NCI-H2081 (cell line): ENCODE data around the gene CUL7.
"Not testable (repeated sequence)": the region's sequence is repeated elsewhere in the genome, so short reads cannot be mapped to it uniquely, and the experiment has no call there.

Experiments
- DNase-seq, 2 experiments: peaks; one replicate each; lab custom pipeline; 2025; lab: John Stamatoyannopoulos, UW

CUL7 gene

GRCh38 chr6:43053545-43054205 lies at the start of gene CUL7:
Gene CUL7, minus strand, starts transcription at chr6:43053851. Its CDS starts 1,063 bp downstream, at chr6:43052788.
- DNase-seq = peak; percentile 94 to 96

- DNase-seq = no peak
Measured at GRCh38 chr6:43101497-43101896, 47.8 kb upstream of the CUL7 start.

- no peak for DNase-seq
Measured at GRCh38 chr6:43097502-43097901, 43.9 kb upstream of the CUL7 start.

- DNase-seq = no peak
Measured at GRCh38 chr6:43097098-43097489, 43.4 kb upstream of the CUL7 start.

- no peak for DNase-seq
Measured at GRCh38 chr6:43096451-43097097, 42.9 kb upstream of the CUL7 start.

GRCh38 chr6:43095939-43096338 lies 42.3 kb upstream of the CUL7 start:
- DNase-seq = no peak

GRCh38 chr6:43093436-43094289 lies 40.0 kb upstream of the CUL7 start:
- no peak for DNase-seq

- DNase-seq = no peak
Measured at GRCh38 chr6:43092635-43093034, 39.0 kb upstream of the CUL7 start.

GRCh38 chr6:43091436-43091991 lies 37.9 kb upstream of the CUL7 start:
- no peak for DNase-seq

GRCh38 chr6:43091020-43091419 lies 37.4 kb upstream of the CUL7 start:
- no peak for DNase-seq

GRCh38 chr6:43090559-43090956 lies 36.9 kb upstream of the CUL7 start:
- no peak for DNase-seq

GRCh38 chr6:43089874-43090558 lies 36.4 kb upstream of the CUL7 start:
- no peak for DNase-seq

GRCh38 chr6:43089467-43089866 lies 35.8 kb upstream of the CUL7 start:
- no peak for DNase-seq

GRCh38 chr6:43088654-43089056 lies 35.0 kb upstream of the CUL7 start:
- DNase-seq = no peak

GRCh38 chr6:43086022-43086658 lies 32.5 kb upstream of the CUL7 start:
- DNase-seq = no peak

GRCh38 chr6:43082806-43083655 lies 29.4 kb upstream of the CUL7 start:
- no peak for DNase-seq

- DNase-seq = not testable (repeated sequence)
Measured at GRCh38 chr6:43081922-43082321, 28.3 kb upstream of the CUL7 start.

GRCh38 chr6:43081043-43081442 lies 27.4 kb upstream of the CUL7 start:
- no peak for DNase-seq

- DNase-seq = no peak
Measured at GRCh38 chr6:43078691-43079090, 25.0 kb upstream of the CUL7 start.

- DNase-seq = no peak
Measured at GRCh38 chr6:43077981-43078511, 24.4 kb upstream of the CUL7 start.
